Gastroesophageal sphincter (tissue), 3 donors: ENCODE measurements around the gene DDX55.

Experiments
- CTCF ChIP-seq, 4 experiments: fragments of 200-600 bp in 2 of 4; fragments of 450-650 bp in 2 of 4; sonication (generic) in 1 of 4; IDR thresholded peaks; one replicate each; pipeline ENCODE4 v1.5.1; 2017 to 2019; ENCODE audit warnings: antibody characterized with exemption in 4 of 4, mild to moderate bottlenecking in 2 of 4, moderate library complexity in 2 of 4
- EP300 ChIP-seq: sonication (generic); formaldehyde crosslinking; IDR thresholded peaks from one replicate; pipeline ENCODE4 v1.6.1; 2017; ENCODE audit warnings: antibody characterized with exemption, mild to moderate bottlenecking
- POLR2AphosphoS5 ChIP-seq: sonication (generic); formaldehyde crosslinking; IDR thresholded peaks from one replicate; pipeline ENCODE4 v1.6.1; 2017; ENCODE audit warnings: antibody characterized with exemption

GRCh38 chr12:123654129-123654701 lies 52.3 kb downstream of the DDX55 start:
- TF ChIP-seq CTCF (IDR thresholded peaks at IDR 0.05) (no peak), EP300 (no peak), POLR2AphosphoS5 (no peak)
